MV-4-11 (cell line): ENCODE measurements around the gene CD300LF.

Experiments used
- DNase-seq: peaks from one replicate; lab custom pipeline; 2025; lab: John Stamatoyannopoulos, UW

The CD300LF gene

DNA sequence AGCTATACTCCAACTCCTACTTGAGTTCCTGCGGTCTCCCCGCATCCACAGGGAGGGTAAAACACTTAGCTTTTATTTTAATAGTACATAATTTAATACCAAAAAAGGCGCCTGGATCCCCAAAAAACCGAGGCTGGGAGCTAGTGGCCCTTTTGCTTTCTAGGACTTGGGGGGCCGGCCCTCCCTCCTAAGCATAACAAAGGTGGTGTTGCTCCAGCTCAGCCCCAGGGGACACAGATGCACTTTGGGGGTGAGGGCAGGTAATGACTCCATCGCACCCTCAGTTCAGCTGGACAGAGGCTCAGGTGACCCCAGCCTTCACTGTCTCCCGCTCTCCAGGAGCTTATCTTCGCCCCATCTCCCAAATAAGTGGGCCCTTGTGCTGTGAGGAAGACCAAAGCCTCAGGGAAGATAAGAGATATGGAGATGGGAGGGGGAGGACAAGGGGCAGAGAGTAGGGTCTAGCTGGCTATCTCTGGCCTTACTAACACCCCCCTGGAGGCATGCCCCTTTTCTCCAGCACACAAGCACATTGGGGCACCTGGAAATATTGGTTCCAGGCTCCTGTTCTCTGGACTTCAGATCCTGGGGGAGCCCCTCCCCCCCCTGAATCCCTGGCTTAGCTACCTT, 32.9 kb upstream of the CD300LF start:
- no peak for DNase-seq

DNA sequence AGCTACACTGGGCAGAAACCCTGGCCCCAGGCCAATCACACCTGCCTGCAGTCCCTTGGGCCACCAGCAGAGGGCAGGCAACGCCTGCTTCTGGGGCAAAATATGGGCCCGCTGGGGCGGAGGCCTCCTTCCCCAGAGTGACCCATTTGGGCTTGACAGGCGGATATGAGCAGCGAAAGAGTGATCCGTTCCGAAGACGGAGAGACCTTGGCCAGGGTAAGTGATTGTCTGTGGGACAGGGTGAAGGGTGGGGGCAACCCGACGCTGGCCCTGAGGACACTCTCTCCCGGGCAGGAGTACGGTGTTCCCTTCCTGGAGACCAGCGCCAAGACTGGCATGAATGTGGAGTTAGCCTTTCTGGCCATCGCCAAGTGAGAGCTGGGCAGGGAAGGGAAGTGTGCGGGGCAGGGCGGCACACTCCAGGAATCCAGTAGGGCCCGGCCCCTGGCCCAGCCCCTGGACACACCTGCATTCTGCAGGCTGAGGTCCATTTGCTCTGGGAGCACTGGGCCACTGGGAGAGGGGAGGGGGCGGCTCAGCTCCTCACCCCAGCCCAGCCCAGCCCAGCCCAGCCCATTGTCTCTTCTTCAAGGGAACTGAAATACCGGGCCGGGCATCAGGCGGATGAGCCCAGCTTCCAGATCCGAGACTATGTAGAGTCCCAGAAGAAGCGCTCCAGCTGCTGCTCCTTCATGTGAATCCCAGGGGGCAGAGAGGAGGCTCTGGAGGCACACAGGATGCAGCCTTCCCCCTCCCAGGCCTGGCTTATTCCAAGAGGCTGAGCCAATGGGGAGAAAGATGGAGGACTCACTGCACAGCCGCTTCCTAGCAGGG, 32.2 kb upstream of the CD300LF start:
- DNase-seq = peak; percentile 62

DNA sequence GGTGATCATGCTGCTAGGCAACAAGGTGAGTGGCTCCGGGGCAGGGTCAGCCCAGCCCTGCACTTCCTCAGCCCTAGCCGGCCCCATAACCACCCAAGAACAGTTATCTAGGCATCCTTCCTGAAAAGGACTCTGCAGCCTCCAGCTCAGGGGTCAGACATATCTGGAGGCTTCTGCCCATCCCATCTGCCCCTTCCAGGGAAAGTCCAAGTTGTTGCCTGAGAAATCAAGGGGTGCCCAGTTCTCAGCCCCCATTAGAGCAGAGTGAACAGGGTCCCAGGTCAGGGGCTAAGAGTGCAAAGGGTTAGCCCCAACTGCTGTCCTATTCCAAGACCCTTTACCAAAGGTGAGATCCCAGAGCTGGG, 31.6 kb upstream of the CD300LF start:
- no peak for DNase-seq

DNA sequence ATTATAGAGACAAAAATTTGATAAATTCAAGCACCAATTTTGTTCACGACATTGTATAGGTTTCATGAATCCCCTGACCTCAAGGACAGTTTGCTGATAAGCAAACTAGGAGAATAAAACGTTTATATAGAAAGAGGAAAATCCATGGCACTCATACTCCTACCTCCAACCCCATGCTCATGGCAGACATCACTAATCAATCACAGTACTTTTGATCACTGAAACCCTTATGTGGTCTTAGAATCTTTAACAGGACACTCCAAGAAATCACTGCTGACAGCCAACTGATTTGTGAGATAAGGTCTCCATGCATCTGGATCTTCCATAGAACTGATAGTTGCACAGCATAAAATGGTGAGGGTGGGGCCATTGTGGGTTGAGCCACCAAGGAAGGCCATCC, 31.0 kb upstream of the CD300LF start:
- DNase-seq = no peak

DNA sequence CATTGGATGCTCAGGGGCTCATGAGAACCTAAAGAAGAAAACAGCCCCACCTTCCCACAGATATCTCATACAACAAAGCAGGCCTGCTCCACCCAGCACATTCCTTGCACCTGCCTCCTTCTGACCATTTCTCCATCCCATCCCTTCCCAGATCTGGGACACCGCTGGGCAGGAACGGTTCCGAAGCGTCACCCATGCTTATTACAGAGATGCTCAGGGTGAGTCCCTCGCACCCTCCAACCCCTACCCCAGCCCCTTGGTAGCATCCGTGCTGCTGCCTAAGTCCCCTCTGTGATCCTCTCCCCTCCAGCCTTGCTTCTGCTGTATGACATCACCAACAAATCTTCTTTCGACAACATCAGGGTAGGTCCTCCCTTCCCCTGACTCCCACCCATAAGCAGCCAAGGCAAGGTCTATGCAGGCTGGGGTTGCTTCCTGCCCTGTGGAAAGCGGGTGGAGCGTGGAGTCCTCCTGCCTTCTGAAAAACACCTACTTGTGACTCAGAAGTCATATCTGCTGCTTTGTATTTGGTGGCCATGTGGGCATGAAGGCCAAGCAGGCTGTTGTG, 30.3 kb upstream of the CD300LF start:
- DNase-seq = no peak

DNA sequence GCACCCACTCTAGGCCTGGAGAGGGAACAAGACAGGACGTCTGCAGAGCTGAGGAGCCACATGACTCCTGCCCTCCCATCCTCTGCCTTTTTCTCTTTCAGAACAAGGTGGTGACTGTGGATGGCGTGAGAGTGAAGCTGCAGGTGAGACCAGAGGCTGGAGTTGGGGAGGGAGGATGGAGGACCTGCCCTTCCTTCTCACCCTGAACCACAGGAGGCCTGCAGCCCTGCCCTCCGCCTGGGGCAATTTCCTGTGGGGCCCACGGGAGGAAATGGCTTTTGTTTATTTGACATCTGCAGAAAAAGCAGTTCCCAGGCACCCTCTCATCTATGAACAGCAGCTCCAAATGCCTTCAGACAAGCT, 29.4 kb upstream of the CD300LF start:
- peak; percentile 81 for DNase-seq

DNA sequence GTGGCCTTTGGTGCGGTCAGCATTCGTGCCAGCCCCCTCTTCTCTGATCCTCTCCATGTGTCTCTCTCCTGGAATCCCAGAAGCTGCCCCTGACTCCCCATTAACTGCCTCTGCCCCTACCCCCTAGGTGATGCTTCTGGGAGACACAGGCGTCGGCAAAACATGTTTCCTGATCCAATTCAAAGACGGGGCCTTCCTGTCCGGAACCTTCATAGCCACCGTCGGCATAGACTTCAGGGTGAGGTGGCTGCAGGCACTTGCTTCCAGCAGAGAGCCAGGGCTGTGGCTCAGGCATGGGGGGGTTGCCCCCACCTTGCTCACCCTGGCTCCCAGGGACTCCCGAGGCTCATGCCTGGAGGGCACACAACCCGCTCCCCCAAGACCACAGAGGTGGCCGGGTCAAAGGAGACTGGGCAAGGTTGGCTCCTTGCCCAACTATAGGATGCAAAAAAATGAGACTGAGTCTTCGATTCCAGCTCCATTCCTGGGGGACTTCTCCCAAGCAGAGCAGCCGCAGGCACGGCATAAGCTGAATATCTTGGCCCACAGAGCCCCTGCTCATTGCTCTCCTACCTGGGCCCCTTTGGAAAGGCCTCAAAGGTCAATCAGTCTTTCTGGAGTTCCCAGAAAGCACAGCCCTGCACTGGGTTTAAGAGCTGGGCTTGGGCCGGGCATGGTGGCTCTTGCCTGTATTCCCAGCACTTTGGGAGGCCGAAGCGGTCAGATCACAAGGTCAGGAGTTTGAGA, 28.1 kb upstream of the CD300LF start:
- DNase-seq = no peak

DNA sequence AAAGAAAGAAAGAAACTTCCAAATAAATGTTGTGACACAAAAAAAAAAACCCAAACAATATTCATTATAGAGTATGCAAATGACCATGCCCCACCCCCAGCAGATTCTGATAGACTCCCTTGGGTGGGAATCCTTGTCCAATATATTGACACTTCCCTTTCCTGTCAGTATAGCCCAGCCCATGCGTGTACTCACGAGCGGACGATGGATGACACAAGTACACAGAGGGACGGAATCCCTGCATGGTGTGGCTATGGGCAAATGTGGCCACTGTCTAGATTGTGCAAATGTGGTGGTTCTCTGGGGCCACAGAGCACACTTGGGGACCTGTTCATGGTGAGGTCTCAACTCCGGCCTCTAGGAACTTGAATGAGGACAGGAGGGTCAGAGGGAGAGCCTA, 27.4 kb upstream of the CD300LF start:
- DNase-seq = no peak

DNA sequence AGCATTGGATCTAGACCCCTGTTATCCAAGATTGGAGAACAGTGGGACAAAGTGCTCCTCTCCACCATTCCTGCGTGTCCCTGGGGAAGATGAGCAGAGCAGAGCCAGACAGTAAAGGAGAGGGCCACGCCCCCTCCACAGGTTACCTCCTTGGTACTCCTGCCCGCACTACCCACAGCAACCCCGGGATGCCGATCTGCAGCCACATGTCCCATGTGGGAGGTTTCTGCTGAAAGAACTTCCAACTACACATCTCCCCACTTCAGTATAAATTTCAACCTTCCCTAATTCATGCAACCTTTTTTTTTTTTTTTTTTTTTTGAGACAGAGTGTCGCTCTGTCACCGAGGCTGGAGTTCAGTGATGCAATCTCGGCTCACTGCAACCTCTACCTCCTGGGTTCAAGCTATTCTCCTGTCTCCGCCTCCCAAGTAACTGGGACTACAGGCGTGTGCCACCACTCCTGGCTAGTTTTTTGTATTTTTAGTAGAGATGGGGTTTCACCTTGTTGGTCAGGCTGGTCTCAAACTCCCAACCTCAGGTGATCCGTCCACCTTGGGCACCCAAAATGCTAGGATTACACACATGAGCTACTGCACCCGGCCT, 26.6 kb upstream of the CD300LF start:
- no peak for DNase-seq

DNA sequence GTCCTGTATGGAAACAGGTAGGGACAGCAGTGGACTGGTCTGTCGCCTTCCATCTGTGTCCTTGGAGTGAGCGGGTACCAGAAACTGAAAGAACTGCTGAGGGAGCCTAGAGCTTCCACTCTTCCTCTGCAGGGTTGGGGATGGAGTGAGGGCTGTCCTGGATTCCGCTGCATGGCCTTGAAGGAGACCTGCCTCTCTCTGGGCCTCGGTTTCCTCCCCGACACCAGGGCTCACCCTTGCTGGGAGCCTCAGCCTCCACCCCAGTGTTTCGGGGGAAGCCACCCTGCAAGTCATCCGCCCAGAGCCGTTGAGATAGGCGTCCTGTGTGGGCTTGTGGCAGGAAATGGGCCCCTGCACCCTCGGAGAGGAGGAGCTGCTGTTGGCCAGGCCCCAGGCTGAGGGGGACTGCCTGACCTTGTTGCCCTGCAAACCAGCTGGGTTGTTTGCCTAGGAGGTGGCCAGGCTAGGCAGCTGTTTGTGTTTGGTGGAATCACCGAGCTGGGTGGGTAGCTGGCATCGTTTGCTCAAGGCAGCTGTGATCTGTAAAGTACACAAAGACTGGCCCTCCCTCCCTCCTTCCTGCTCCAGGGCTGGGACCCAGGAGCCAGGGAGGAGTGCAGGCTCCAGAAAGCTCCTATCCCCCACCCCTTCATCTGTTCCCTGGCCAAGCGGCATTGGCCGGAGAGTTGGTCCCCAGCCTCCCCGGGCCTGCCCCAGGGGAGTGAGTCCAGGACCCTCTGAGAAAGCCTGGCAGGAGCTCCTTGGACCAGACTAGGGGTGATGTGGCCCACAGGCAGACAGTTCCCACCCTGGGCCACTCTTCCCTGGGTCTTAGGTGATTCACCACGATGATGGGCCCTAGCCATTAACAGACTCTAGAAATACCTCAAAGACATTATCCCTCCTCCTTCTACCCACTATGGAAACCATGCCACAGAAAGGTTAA, 25.6 kb upstream of the CD300LF start:
- peak; percentile 87 for DNase-seq

DNA sequence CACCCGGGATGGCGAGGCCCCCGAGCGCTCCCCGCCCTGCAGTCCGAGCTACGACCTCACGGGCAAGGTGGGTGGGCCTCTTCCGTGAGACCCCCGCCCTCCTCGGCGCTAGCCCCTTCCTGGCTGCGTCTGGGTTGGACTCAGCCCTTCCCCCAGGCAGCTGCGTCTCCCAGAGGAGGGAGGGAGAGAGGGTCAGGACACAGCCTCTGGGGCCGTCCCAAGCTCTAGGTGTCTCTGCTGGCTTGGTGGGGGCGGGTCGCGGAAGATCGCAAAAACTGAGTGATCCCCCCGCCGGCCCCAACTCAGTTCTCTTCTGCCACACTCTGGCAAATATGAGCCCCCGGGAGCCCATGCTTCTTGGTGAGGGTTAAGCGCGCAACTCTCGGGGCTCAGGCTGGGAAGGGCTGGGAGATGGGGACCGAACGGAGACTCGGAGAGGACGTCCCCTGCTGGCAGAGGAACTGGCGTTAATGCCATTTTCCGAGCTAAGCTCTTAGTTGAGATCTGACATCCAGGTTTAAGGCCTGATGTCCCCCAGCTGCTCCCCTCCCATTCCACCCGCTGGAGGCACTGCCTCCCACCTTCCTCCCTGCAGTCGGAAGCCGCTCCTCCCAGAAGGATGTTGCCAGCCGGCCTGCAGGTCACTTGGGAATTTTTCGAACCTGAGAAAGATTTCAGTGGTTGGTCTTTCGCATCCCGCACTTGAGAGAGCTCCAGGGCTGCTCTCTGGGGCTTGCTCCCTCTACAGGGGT, 24.8 kb upstream of the CD300LF start:
- DNase-seq = peak; percentile 65

DNA sequence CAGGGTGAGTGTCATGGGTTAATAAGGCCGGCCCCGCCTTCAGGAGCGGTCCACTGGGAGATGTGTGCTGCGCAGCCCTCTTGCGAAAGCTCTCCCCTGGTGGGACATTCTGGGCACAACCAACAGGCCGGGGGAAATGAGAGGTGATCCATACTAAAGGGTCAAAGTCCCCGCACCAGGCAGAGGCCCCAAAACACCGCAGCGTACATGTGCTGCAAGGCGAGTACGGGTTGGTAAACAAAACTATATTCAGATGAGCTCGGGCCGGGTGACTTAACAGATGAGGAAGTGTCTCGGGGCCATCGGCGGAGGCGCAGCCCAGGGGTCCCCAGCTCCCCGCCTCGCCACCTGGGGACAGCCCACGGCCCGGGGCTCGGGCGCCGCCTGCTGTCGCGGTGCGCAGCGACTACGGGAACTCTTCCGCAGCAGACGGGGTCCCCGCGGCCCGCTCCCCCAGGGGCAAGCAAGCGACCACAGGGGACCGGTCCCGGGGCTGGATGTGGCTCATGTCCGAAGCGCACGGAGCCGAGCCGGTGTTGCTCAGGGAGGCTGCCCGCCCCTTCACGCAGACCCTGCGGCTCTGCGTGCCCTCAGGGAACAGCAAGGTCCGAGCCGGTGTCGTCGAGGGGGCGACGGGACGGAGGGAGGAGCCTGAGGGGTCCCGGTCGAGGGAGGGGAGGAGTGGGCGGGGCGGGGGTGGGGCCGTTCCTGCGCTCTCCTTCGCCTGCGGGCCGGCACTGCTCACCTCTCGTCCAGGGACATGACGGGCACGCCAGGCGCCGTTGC, 24.0 kb upstream of the CD300LF start, which contains the start of gene RAB37:
Gene RAB37, plus strand, starts transcription at position 744 of the 786 bp plus-strand sequence. Its CDS starts 17 bp downstream, at position 761.
- DNase-seq = peak; percentile 96

DNA sequence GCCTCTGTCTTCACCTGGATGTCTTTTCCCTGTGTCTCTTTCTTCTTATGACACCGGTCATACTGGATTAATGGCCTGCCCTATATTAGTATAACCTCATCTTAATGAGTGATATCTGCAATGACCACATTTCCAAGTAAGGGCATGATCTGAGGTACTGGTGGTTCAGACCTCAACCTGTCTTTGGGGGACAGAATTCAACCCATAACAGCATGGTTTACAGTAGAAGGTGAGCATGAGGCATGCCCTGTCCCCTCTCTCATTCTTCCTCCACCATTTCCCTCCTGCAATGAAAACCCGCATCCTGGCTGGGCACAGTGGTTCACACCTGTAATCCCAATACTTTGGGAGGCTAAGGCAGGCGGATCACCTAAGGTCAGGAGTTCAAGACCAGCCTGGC, 21.5 kb upstream of the CD300LF start:
- no peak for DNase-seq

DNA sequence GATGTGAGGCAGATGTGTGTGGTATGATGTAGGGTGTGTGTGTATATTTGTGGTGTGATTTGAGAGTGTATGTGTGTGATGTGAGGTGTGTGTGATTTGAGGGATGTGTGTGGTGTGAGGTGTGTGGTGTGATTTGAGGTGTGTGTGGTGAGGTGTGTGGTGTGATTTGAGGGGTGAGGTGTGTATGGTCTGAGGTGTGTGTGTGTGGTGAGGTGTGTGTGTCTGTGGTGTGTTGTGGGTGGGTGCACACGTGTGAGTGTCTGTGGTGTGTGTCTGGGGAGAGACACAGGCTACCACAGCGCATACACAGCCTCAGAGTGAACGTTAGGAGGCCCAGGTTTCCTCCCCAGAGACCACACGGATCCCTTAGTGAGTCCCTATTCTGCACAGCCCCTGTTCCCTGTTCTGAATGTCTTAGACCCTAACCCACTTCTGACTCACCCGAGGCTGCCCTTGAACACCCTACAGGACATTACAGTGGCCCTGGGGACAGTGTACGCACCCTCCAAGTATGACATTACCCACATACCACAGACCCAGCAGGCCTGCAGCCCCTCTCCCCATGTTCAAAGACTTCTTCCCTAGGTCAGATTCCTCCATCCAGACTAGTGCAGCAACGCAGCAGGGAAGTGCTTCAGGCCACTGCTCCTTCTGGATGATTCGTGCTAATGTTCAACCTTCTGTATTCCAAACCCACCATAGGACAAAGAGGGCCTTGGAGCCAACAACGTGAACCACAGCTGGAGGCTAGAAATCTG, 20.8 kb upstream of the CD300LF start:
- no peak for DNase-seq

DNA sequence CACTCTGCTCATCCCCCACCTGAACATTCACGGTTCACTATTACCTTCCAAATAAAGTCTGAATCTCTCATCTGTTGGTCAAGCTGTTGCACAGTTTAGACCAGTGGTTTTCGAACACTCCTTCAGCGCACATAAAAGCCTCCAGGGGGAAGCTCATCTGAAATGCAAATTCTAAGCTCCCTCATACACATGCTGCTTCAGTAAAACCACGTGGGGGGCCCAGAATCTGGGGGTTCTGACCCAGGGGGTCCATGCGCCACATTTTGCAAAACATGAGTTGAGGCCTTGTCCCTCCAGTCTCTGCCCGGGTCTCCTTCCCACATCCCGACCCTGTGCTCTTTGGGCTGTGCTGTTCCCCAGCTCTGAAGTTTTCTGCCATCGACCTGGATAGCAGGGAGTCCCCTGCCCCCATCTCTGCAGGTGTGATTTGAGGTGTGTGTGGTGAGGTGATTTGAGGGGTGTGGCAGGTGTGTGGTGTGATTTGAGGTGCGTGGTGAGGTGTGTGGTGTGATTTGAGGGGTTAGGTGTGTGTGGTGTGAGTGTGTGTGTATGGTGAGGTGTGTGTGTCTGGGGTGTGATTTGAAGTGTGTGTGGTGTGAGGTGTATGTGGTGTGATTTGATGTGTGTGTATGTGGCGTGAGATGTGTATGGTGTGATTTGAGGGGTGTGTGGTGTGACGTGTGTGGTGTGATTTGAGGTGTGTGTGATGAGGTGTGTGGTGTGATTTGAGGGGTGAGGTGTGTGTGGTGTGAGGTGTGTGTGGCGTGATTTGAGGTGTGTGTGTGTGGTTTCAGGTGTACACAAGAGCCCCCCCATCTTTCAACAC, 19.5 kb upstream of the CD300LF start:
- DNase-seq = no peak

DNA sequence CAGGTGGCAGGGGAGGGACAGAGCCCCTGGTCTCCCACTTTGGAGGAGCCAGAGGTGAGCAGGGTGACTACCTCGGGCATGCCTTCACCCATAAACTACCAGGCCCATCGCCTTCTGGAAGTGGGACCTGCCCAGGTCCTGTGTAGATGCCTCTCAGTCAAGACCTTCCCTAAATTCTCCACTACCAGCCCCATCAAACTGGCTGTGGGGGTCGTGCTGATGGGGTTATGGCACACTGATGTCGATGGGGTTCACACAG, 18.6 kb upstream of the CD300LF start:
- no peak for DNase-seq

DNA sequence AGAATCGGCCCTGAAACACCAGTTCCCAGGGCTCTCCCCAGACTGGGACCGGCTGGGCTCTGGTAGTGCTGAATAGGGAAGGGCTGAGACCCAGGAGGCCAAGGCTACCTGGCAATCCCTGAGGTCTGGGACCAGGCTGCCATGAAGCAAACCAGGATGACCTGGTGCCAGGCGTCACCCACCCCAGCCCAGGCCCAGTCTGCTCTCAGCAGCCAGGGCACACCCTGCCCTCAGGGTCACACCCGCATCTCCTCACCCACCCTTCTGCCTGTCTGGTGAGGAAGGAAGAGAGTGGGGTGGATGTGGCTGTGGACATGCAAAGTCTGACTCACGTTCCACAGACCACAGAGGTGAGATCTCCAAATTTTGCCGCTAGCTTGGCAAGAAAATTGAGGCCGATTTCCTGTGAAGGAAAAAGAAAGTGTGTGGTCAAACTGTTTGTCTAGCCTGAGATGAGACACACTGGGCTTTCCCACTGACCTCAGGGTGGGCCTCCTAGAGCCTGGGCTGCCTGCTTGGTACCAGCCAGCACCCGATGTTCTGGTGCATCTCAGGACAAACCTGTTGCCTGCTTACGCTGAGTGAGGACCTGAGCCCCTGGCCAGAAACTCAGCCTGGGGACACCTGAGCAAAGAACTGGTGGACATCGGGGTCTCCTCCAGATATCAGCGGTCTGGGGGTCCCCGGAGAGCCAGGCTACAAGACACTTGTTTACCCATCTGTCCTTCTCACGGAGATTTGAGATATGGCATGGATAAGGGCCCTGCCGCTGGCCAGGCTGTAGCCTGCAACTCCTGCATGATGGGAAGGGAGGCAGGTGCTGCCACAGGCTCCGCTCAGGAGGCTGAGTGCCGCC, 18.0 kb upstream of the CD300LF start:
- peak; percentile 37 for DNase-seq
